Measurements from ENCODE around the gene DNLZ.

Gene DNLZ

DNA sequence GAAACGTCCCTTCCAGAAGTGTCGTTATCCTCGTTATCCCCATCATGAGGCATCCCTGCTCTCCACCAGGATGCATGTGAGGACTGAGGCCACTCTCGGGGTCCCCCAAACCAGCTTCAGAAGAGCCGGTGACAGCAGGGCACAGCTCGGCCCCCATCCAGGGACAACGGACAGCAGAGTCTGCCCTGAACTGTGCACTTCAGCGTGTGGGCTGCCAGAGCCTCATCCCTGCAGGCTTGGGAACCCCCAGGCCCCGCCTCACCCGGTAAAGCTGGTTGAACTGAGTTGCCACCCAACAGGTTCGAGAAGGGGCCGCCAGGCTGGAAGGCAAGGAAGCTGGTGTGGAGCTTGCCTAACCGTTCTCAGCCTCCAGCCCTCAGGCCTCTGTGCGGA, 10.6 kb upstream of the DNLZ start:
- DNase-seq = no peak

DNA sequence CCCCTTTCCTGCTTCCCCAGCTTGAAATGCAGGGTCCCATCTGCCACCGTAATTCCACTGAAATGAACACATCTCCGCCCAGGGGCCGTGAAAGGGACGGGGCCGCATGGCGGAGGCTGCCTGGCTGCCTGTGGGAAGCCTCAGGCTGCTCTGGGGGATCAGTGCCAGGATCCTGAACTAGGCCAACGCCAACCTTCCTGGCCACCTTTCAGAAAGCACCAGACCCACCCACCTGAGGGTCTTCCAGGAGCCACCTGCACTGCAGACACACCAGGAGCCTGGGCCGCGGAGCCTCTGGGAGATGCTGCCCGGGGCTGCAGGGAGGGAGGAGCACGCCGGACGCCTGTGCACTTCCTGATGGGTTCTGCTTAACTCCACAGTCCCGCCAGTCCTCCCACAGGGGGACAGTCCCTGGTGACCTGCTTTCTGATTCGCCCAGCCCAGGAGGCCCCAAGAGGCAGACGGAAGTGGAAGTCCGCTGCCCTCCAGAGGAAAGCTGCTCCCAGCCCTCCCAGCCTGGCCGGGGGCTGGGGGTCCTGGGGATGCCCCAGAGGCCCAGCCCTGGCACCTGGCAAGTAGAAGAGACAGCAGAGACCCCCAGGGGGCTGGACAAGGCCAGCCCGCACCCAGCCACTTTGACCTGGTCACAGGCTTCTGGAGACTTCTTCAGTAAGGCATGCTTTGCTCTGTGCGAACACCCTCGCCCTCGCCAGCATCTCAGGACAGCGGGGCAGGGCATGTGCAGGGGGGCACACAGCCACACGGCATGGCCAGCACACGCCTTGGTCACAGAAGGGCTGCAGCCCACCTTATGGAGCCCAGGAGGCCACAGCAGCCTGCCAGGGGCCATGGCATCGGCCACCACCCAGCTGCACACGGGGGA, 10.0 kb upstream of the DNLZ start, which contains the start of gene CARD9:
Gene CARD9 (minus strand): TSS at position 370 of the 883 bp plus-strand sequence. CDS start 1,591 bp downstream, outside the sequence.
- DNase-seq = peak; percentile 62

DNA sequence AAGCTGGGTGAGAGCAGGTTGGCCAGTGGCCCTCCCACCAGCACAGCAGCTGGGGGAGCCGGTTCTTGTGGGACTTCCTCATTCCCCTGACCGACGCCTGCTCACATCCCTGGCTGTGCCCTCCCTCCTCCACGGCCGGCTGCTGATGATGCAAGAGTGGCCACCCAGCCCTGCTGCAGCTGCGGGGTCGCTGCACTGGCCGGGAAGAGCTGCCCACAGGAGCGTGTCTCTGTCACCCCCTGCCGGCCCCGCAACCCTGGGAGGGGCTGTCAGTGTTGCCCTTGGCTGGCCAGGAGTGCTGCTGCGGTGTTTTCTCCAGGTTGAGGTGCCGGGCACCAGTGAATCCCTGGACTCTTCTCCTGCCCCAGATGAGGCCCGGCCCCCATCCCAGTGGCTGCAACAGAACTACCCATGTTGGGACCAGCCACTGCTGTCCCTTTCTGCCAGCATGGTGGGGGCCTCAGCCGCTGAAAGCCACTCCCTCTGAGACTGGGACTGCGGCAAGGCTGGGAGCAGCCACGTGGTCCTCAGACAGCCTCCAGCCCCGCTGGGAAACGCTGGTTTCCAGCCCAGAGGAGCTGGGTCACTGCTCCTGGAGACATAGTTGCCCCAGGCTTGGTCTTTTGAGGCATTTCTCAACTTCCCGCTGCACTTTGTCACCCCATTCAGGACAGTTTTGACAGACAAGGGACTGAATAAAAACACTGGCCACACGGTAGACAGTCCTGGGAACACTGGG, 9.2 kb upstream of the DNLZ start:
- peak; percentile 95 for DNase-seq

DNA sequence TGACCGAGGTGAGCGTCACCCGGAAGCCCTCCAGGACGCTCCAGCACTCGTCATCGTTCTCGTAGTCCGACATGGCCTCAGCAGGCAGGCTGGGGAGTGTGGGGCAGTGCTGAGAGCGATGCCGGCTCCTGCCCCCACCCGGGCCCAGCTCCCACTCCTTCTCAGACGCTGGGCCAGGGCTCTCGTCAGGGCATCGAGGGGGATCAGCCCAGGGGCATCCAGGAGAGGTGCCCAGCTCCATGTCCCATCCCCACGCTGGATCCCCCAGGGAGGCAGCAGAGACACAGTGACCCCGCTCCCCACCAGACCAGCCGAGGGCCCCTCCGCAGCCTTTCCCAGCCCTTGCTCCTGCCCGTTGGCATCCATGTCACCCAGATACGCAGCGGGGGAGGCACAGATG, 8.5 kb upstream of the DNLZ start:
- DNase-seq = no peak

DNA sequence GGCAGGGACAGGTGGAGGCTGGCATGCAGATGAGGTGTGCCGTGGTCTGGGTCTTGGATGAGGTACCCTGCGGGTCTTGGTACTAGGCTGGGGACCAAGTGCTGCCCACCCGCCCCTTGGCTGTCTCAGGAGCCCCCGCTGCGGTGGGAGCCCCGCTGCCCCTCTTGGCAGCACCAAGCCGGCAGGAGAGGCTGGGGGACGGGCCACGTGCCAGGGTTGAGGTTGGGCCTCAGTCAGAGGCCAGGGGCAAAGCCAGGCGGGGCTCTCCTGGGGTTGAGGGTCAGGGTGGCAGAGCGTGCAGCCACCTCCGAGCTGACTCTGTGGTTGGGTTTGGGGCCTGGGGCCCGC, 8.0 kb upstream of the DNLZ start:
- DNase-seq = no peak

DNA sequence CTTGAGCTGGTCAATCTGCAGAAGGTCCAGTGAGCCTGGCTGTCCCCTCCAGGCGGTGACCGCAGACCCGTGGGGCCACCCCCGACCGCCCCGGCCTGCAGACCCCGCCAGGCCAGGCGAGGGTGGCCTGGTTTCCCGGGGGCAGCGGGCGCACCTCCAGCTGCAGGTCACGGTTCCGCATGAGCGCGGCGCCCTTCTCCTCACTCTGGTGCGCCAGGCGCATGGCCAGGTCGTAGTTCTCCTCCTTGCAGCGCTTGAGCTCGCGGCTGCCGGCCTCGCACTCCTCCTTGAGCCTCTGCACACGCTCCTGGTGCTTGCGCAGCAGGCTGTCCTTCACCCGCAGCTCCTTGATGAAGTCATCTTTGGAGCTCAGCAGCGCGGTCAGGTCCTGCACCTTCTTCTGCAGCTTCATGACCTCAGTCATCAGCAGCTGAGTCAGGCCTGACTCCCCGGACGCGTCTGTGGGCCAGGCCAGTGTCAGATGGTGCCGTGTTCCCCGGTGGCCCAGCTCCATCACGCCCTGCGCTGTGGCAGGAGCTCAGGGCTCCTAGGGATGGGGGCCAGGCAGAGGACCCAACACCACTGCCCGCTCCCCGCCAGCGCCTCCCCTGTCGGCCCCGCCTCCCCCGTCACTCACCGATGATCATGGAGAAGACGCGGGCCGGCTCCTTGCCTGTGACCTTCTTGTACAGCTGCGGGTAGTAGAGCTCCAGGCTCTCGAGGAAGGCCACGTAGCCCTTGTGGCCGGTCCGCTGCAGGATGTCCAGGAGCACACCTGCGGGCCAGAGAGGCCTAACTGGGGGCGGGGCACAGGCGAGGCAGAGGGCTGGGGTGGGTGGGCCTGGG, 7.4 kb upstream of the DNLZ start:
- DNase-seq = no peak

DNA sequence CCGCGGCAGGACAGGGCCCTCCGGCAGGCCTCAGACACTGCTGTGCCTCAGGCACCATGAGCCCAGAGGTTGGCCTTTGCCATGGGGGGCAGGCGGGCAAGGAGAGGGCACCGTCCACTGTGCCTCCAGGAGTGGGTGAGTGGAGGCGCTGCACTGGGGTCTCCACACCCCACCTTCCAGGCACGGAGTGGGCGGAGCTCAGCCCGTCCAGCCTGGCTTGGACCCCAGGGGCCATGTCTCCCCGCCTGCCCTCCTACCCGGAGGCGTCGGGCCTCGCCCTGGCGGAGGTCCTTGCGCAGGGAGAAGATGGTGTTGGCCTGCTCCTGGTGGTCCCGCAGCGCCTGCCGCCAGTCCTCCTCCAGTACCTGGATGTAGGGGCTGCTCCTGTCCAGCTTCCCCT, 6.5 kb upstream of the DNLZ start:
- DNase-seq = no peak

DNA sequence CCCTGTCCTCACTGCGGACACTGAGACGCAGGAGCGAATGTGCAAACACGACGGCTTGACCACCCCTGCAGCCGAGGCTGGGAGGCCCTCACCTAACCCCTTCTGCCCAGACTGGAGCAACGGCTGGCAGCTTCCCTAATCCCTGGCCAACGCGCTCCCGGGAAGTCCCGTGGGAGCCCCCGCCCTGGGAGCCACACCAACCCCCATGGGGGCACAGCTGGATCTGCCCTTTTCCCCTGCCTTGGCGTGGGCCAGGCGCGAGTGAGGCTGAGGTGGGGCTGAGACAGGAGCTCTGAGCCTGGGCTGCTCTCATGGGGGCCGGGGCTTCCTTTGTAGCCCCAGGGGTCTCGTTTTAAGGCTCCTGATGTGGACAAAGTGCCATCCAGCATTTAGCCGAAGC, 4.6 kb upstream of the DNLZ start:
- no peak for DNase-seq

DNA sequence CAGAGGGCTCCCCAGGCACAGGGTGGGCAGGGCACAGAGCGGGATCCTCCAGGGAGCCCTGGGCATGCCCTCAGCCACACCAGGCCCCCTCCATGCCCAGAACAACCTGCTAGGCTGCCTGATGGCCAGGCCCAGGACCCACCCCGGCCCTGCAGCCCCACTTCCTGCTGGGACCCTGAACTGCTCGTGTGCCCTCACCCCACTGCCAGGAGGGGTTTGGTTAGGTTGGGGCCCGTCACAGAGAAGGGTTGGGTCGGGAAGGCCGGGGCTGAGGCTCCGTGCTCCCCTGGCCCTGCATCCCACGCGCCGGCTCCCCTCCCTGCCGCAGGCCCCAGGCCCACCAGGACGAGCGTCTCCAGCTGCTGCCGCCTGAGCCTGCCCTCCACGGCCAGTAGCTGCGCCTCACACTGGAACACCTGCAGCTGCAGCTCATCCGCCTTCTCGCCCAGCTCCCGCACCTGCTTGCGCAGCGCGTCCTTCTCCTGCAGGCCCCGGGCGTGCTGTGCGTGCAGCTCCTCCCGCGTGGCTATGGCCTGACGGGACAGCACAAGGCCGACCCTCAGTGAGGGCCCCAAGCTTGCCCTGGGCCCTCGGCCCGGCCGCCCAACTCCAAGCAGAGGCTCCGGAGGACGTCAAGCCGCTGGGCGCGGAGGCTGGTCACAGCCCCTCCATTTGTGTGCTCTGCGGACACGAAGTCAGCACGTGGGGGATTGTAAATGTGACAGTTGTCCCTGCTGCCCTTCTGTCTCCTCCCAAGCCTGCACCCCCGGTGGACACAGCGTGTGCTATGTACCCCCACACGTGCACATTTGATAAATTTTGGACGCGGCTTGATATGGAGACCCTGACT, 4.0 kb upstream of the DNLZ start:
- no peak for DNase-seq

DNA sequence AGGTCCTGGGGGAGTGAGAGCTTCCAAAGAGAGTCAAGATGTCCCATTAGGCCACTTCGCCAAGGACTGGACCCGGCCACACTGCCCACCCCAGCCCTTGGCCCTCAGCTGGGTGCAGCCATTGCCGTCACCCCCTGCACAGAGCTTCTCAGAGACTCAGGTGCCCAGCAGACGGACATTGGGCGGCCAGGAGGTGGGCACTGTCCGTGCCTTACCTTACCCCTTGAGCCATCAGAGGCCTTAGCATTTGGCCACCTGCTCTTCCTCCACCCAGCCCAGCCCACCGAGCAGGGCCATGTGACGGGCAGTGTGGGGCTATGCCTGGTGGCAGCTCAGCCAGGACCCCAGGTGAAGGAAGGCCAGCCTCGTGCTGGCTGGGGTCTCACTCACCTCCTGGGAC, 3.3 kb upstream of the DNLZ start:
- DNase-seq = no peak

DNA sequence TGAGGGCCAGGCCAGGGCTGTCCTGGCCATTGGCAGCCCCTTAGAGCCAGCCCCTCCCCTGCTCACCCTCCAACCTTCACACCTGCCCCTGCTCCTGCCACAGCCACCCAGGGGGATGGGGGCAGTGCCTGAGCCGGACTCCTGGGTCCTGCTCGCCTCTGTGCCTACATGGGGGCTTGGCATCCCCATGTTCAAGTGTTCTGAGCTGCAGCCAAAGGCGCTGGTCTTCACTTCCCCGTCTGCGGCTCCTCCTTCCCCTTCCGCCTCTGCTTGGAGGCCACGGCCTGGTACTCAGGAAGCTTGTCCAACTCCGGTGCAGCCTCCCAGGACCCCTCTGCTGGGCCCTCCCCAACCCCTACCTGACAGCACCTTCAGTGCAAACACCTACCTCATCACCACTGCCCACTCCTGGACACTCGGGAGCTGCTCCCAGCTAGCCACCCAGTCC, 2.3 kb upstream of the DNLZ start:
- no peak for DNase-seq

DNA sequence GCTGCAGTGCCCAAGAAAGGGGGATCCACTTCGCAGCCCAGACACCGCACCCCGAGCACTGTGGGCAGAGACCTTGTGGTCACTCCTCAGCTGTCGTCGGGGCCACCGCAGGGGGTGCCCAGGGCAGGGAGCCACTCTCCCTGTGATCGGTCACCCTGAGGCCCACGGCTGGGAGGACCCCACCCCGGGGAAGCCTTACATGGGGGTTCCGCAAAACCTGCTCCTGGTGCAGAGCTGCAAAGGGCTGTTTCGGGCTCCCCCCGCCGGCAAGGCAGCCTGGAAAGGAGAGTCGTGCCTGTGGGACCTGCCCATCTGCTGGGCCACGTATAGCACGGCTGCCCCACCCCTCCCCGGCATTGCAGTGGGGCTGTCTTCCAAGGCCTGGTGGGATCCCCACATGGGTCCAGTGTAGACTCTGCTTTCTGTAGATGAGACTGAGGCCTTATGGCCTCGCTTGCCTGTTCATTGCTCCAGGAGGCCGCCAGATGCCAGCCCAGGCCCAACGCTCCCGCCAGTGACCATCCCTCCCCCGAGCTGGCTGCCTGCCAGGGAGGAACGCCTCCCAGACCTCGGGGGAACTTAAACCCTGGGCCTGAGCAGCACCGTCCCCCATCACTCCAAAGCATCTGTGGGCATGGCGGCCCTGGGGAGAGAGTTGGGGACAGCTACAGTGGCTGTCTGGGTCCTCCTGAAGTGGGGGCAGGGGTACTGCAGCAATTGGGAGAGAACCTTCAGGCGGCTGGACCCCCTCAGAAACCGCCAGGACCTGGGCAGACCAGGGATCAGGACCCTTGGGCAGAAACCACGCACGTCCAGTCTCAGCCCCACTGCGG, 1.6 kb upstream of the DNLZ start:
- DNase-seq = no peak

DNA sequence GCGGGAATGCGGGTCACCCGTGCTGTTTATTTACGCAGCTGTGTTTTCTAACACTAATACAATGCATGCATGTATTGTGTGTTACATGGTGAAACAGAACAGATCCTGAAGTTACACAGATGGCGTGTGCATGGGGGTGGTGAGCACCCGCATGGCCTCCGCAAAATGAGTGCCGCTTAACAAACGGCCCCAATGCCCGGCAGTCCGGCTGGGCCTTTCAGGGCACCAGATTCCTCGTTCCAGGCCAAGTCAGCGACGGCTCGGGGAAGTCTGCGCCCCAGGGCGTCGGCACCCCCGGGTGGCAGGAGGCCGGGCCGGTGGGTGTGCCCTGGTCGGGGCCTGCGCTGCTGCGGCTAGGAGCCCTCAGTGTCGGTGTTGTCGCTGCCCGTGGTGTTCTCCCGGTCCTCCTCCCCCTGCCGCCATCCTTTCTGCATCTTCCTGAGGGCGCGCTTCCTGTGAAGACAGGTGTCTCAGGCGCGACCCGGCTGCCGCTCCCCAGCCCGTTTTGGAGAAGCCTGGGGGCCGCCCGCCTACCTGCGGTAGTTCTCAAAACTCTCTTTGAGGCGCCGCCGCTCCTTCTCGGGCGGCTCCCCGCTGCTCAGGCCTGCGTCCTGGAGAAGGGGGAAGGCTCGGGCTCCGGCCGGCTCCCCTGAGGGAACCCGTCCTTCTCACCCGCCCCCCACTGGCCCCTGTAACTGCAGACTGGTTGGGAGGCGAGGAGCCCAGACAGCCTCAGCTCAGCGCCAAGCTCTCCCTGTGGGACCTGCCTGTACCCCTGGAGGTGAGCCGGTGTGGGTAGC, 605 bp upstream of the DNLZ start:
- no peak for DNase-seq

DNA sequence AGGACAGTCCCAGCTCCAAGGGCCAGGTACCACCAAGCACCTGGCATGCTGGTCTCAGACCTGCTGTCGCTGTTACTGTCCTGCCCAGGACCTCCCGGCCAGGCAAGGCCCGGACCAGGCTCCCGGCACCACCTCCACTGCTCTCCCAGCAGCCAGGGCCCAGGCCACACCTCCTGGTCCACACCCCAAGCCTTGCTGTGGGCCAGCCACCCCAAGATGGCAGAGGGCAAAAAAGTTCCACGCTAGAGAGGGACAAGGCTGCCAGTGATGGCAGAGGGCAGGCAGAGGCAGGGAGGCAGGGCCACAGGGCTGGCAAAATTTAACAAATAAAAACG, 1.1 kb downstream of the DNLZ start:
- no peak for DNase-seq

DNA sequence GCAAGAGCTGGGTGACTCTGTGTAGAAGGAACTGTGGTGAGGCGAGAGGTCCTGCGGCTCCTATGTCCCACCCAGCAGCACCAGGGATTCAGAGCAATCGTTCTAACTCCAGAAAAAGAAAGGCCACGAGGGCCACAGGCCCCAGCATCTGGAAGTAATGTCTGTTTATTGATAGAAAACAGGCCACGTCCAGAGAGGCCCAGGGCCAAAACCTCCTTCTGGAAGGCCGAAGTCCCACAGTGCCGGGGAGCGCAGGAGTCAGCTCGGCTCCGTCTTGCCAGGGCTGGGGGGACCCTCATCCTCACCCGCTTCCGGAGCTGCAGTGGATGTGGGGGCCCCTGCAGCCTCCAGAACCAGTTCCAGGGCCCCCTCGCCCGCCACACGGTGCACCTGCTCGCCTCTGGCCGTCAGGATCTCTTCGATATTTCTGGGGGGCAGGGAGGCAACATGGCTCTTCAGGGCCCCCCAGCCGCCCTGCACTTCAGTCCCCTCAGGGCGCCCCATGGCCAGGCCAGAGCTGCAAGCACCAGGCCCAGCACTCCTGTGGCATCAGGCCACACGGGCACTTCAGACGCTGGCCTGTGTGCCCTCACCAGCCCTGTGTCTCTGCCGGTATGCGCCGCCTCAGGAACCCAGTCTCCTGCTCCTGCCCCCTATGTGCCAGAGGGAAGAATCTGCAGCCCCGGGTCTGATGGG, 1.6 kb downstream of the DNLZ start:
- no peak for DNase-seq

DNA sequence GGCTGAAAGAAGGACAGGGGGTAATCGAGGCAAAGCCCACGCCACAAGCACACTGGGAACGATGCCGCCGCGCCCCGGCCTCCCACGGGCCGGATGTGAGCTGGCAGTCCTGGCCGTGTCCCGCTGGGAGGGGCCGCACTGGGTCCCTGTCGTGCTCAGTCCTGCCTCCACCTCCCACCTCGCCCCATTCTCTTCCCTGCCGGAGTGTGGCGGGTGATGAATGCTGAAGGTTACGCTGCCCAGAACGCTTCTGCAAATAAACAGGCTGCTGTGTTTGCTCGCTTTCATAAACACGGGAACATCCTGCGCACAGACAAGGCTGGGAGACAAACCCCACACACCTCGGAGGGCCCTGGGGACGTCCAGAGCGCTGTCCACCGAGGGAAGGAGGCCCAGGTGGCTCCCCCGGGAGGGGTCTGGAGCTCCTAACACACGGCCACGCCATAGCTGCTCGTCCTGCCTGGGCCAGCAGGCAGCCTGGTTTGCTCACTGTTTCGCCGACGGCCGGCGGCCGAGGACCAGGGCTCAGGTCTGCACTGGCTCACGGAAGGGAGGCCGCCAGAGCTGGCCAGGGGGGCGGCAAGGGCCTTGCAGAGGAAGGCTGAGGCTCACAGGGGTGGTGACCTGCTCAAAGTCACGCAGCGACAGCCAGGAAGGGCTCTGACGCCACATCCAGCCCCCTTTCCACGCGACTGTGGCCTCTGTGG, 2.3 kb downstream of the DNLZ start:
- no peak for DNase-seq

DNA sequence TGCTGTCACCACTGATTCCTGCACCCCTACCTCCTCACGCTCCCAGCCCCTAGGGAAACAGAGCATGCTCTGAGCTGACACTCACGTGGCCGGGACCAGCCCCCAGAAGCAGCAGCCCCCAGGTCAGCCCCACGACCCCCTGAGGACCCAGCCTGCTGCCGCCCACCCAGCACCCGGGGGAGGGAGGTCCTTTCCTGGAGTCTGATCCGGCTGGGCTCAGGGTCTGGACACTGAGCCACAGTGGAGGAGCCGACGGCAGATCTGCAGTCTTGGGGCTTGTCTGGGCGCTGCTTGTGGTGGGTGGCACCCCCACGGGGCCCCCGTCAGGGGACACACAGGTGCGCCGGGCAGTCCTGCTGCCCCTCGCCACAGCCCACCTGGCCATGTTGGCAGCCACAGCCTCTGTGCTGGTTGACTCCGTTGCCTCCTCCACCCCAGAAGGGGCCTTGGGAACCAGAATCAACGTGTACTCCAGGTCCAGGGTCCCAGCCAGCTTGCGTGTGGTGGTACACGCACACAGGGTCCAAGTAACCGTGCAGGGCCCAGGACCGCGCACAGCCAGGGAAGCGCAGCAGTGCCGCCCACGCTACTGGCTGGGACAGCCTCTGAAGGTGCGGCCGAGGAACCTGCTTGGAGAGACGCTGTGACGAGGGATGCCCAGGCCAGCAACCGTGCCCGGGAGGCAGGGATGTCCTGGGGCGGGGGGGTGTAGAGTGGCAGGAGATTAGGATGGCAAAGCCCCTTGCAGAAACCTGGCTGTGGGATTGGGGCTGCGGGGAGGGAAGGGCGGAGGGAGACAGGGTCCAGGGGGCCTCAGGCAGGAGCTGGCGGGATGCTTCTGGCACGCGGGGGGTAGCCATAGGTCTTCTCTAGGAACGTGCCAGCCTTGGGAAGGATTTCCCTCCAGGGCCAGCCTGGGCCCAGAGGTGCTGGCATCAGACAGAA, 3.5 kb downstream of the DNLZ start:
- DNase-seq = no peak

DNA sequence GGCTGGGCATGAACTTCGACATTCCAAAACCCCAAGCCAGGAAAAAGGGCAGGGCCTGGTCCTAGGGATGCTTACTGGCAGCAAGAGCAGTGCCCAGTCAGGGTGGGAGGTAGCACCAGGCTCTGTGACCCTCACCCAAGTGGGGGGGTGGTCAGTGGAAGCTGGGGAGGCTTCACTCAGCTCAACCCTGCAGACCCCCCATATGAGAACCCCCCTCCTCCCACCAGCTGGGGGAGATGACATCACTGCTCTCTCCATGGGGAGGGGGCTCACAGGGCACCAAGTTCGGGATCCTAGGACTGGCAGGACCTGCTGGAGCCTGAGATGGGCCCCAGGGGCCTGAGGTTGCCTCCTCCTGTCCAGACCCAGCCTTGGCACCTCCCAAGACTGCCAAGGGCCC, 4.7 kb downstream of the DNLZ start:
- DNase-seq = no peak
